PC-3 (cell line): ENCODE data around the gene MUTYH. TPM values are rescaled to one million over a fixed set of nuclear protein-coding genes. Genes with fewer than 3 reads are reported as not detected.

Source experiments
- ATAC-seq: fragments of 200-7000 bp; cut with Tn5 transposase; 2 replicates; pipeline ENCODE4 v1.9.1; 2020; ENCODE audit warnings: mild to moderate bottlenecking, moderate library complexity
- BruUV-seq: library from RNA; stranded (reverse); fragments of 400-500 nt; replicated peaks from 2 replicates; lab custom pipeline; 2021; lab: Mats Ljungman, UMichigan
- CTCF ChIA-PET: fragments of 300-600 bp; sonication (Branson Sonifier 250); formaldehyde crosslinking; loops from one replicate; lab custom pipeline; 2022; ENCODE audit warnings: antibody characterized with exemption; lab: Charles Lee
- POLR2A ChIA-PET: fragments of 300-600 bp; sonication (Branson Sonifier 250); formaldehyde crosslinking; loops from one replicate; lab custom pipeline; 2022; ENCODE audit warnings: antibody characterized with exemption; ENCODE audit not compliant: unreplicated experiment; lab: Charles Lee
- DNase-seq: peaks from one replicate; pipeline ENCODE4 v3.0.0-alpha.2; 2015
- H2AFZ ChIP-seq: fragments of 300-600 bp; sonication (generic); 2 replicates; pipeline ENCODE4 v1.6.0; 2016; ENCODE audit warnings: antibody characterized with exemption, low read length
- H3F3A ChIP-seq: fragments of 300-600 bp; sonication (generic); one replicate; pipeline ENCODE4 v1.6.0; 2017; ENCODE audit warnings: antibody characterized with exemption, low read length, control low read depth, mild to moderate bottlenecking; ENCODE audit not compliant: unreplicated experiment
- H3K27ac ChIP-seq: fragments of 300-600 bp; sonication (generic); 2 replicates; pipeline ENCODE4 v1.5.1; 2016; ENCODE audit warnings: mild to moderate bottlenecking, low read length
- H3K27me3 ChIP-seq: fragments of 300-600 bp; sonication (generic); 2 replicates; pipeline ENCODE4 v1.6.1; 2016; ENCODE audit warnings: low read length, mixed read lengths
- H3K36me3 ChIP-seq: fragments of 300-600 bp; sonication (generic); 2 replicates; pipeline ENCODE4 v1.6.1; 2016; ENCODE audit warnings: low read depth, mixed run types, low read length, mixed read lengths
- H3K4me1 ChIP-seq: fragments of 300-600 bp; sonication (generic); 2 replicates; pipeline ENCODE4 v1.5.1; 2016; ENCODE audit warnings: low read length; ENCODE audit not compliant: insufficient read depth
- H3K4me2 ChIP-seq: fragments of 300-600 bp; sonication (generic); 2 replicates; pipeline ENCODE4 v1.6.0; 2016; ENCODE audit warnings: low read length
- H3K4me3 ChIP-seq: fragments of 300-600 bp; sonication (generic); 2 replicates; pipeline ENCODE4 v1.5.1; 2016; ENCODE audit warnings: mild to moderate bottlenecking, low read length, mixed read lengths
- H3K79me2 ChIP-seq: fragments of 300-600 bp; sonication (generic); 2 replicates; pipeline ENCODE4 v1.6.1; 2017; ENCODE audit warnings: low read length, mixed read lengths
- H3K9ac ChIP-seq: fragments of 300-600 bp; sonication (generic); 2 replicates; pipeline ENCODE4 v1.6.0; 2016; ENCODE audit warnings: mild to moderate bottlenecking, low read length
- H3K9me2 ChIP-seq: fragments of 300-600 bp; sonication (generic); replicated peaks from 2 replicates; pipeline ENCODE4 v1.6.1; 2016; ENCODE audit warnings: mixed run types, low read length, mixed read lengths
- H3K9me3 ChIP-seq: fragments of 300-600 bp; sonication (generic); 2 replicates; pipeline ENCODE4 v1.6.1; 2016; ENCODE audit warnings: low read length, mixed read lengths
- H4K20me1 ChIP-seq: fragments of 300-600 bp; sonication (generic); 2 replicates; pipeline ENCODE4 v1.6.1; 2016; ENCODE audit warnings: low read length, mixed read lengths
- EZH2 ChIP-seq: fragments of 300-600 bp; sonication (generic); IDR thresholded peaks from one replicate; pipeline ENCODE4 v1.6.1; 2017; ENCODE audit warnings: antibody characterized with exemption, mild to moderate bottlenecking, low read length; ENCODE audit not compliant: unreplicated experiment
- EZH2phosphoT487 ChIP-seq: fragments of 300-600 bp; sonication (generic); IDR thresholded peaks from 2 replicates; pipeline ENCODE4 v1.6.1; 2018; ENCODE audit warnings: mild to moderate bottlenecking, antibody characterized with exemption, low read length, borderline replicate concordance
- intact Hi-C: fragments of 100-400 bp; cut with micrococcal nuclease; formaldehyde crosslinking; loops from 2 replicates; pipeline ENCODE4 v1.9.0; 2023
- total RNA-seq: library from RNA; depleted of rRNA; stranded (reverse); fragments of >200 nt; gene quantifications from 2 replicates; pipeline ENCODE4 v1.2.3, GENCODE V29; 2014
- TF ChIP-seq, protein P1 (sequence below): fragments of 300-600 bp; sonication (generic); conservative IDR thresholded peaks from 2 replicates; pipeline ENCODE4 v1.5.1; 2017; ENCODE audit warnings: antibody characterized with exemption, low read depth, mild to moderate bottlenecking, low read length

The MUTYH gene
- total RNA-seq, 1 experiment from 2014 or later: 22.8 TPM

DNA sequence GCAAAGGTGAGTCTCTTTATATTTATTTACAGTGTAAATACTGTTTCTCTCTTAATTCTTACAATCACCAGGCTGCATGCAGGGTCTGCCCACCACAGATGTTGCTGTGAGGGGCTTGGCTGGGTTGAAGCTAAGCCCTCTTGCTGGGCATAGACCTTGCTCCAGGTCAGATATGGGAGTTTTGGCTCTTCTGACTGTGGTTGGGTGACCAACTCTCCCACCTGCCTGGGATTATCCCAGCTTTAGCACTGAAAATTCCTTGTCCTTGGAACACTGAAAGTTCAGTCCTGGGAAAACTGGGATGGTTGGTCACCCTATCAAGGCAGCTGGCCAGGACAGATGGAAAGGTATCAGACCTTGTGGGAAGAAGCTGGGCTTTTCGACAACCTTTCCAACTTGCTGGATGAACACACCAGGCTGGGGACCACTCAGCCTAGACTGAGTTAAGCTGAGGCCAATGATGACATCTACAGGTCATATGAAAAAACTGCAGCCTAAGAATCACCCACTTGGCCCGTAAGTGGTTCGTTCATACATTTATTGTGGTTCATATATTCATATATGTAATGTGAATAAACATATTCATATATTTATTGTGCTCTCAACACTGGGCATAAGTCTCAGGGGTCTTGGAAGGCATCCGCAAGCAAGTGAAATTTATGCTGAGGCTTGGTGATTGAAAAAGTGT, 40.1 kb downstream of the MUTYH start:
- BruUV-seq: no TSS peak
- H3K9me2 ChIP-seq: no peaks in the 10 kb centered on the region
- ChIA-PET POLR2A (no interaction called here), CTCF (interaction anchor here (1.2 to 1.6 kb wide), 2 partner anchors 282 to 286 kb away, joined by 5 read pairs; no protein-coding TSS in a partner anchor)
- no peaks in the 10 kb centered on the region for H4K20me1 ChIP-seq
- DNase-seq: peak; percentile 81
- H3K79me2 ChIP-seq: 0 out of 2 replicates have a peak, but pooled peaks cover 5% of the 10 kb centered on the region
- no peak overlapping the region for H3K4me2 ChIP-seq
- intact Hi-C loops: loop anchor here (1.0 to 5.0 kb wide), 8 partner anchors 53 to 508 kb away; no protein-coding TSS in a partner anchor
- H3K9ac ChIP-seq: no peak overlapping the region
- H3K36me3 ChIP-seq: no peaks in the 10 kb centered on the region
- H3K27me3 ChIP-seq: no peaks in the 10 kb centered on the region
- H3K27ac ChIP-seq: no peak overlapping the region
- H2AFZ ChIP-seq: no peak overlapping the region
- no peaks in the 10 kb centered on the region for H3F3A ChIP-seq
- TF ChIP-seq EZH2: no peak
- TF ChIP-seq, protein P1, sequence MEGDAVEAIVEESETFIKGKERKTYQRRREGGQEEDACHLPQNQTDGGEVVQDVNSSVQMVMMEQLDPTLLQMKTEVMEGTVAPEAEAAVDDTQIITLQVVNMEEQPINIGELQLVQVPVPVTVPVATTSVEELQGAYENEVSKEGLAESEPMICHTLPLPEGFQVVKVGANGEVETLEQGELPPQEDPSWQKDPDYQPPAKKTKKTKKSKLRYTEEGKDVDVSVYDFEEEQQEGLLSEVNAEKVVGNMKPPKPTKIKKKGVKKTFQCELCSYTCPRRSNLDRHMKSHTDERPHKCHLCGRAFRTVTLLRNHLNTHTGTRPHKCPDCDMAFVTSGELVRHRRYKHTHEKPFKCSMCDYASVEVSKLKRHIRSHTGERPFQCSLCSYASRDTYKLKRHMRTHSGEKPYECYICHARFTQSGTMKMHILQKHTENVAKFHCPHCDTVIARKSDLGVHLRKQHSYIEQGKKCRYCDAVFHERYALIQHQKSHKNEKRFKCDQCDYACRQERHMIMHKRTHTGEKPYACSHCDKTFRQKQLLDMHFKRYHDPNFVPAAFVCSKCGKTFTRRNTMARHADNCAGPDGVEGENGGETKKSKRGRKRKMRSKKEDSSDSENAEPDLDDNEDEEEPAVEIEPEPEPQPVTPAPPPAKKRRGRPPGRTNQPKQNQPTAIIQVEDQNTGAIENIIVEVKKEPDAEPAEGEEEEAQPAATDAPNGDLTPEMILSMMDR: peak; percentile 88
- H3K9me3 ChIP-seq: no peaks in the 10 kb centered on the region
- H3K4me1 ChIP-seq: peaks cover 10% of the 10 kb centered on the region
- peak; percentile 31 for ATAC-seq
- H3K4me3 ChIP-seq: no peak overlapping the region

DNA sequence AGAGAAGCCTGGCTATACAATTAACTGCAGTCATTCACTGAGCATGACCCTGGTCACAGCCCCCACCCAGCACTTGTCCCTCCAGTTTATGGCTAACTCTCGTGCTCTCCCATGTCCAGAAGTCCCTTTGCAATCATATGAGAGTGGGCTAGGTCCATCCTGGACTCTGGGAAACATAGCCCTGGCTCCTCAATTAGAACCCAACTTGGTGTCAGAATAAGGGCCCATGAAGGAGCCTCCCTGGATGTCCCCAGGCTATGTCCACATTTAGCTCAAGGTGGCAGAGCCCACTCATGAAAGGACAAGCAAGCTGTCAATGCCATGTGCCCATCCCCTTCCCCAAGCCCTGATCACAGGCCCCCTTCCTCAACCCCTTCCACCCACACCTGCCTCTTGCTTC, 40.9 kb downstream of the MUTYH start:
- ChIA-PET POLR2A (no interaction called here), CTCF (interaction anchor here (1.6 kb wide), 1 partner anchor 285 kb away, joined by 5 read pairs; no protein-coding TSS in a partner anchor)
- Histone ChIP-seq H3K4me2 (no peak overlapping the region), H3K79me2 (0 out of 2 replicates have a peak, but pooled peaks cover 2% of the 10 kb centered on the region), H3K27ac (no peak overlapping the region), H3K27me3 (no peaks in the 10 kb centered on the region), H3K9ac (no peak overlapping the region), H3K4me3 (no peak overlapping the region), H3K9me3 (no peaks in the 10 kb centered on the region), H3K36me3 (no peaks in the 10 kb centered on the region), H2AFZ (no peak overlapping the region), H4K20me1 (no peaks in the 10 kb centered on the region), H3K4me1 (peaks cover 2% of the 10 kb centered on the region), H3K9me2 (no peaks in the 10 kb centered on the region), H3F3A (no peaks in the 10 kb centered on the region)
- intact Hi-C loops: no loop called here
- BruUV-seq: no TSS peak
- no peak for ATAC-seq
- TF ChIP-seq EZH2: no peak
- TF ChIP-seq, protein P1: no peak
- TF ChIP-seq EZH2phosphoT487: no peak
- no peak for DNase-seq

DNA sequence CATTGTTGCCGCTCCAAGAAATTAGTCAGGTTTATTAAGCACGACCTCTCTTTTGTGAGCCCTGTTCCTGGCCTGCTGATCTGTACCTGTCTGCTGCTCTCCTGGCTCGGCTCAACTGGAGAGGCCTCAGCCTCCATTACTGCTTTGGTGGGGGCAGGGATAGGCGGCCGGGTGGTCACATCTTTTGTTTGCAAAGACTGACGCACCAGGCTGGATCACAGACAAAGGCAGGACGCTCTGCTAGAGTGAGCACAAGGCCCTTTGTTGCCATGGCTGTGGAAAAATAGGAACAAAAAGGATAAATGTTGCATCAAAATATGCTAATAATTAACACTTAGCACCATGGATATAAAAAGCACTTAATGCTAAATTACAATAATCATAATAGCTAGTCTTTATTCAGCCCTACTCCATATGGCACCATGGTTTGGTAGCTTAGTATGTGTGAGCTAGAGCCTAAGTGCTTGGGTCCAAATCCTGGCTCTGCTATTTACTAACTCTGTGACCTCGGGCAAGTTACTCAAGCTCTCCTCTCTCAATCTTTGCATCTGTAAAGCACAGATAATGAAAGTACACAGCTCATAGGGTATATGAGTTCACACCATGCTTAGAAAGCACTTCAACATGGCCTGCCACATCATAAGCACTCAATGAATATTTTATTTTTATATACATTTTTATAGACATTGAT, 42.4 kb downstream of the MUTYH start:
- no peaks in the 10 kb centered on the region for H3K27me3 ChIP-seq
- H3K9me3 ChIP-seq: no peaks in the 10 kb centered on the region
- H3F3A ChIP-seq: no peaks in the 10 kb centered on the region
- no peak overlapping the region for H3K4me3 ChIP-seq
- intact Hi-C loops: no loop called here
- H3K4me2 ChIP-seq: no peak overlapping the region
- H3K27ac ChIP-seq: no peak overlapping the region
- H3K9me2 ChIP-seq: no peaks in the 10 kb centered on the region
- no peaks in the 10 kb centered on the region for H3K4me1 ChIP-seq
- ATAC-seq (no peak), DNase-seq (no peak)
- CTCF ChIA-PET: no interaction called here
- TF ChIP-seq, protein P1: no peak
- TF ChIP-seq EZH2: no peak
- TF ChIP-seq EZH2phosphoT487: no peak
- BruUV-seq: no TSS peak
- H4K20me1 ChIP-seq: no peaks in the 10 kb centered on the region
- no peaks in the 10 kb centered on the region for H3K79me2 ChIP-seq
- POLR2A ChIA-PET: no interaction called here
- H3K9ac ChIP-seq: no peak overlapping the region
- no peaks in the 10 kb centered on the region for H3K36me3 ChIP-seq
- no peak overlapping the region for H2AFZ ChIP-seq
